Gastrocnemius medialis (tissue), 4 donors: ENCODE measurements around the gene METTL5. TPM values are rescaled to one million over a fixed set of nuclear protein-coding genes. Genes with fewer than 3 reads are reported as not detected.

Experiments
- ATAC-seq, 2 donors: fragments of 150-250 bp; one replicate each; pipeline ENCODE4 v1.9.1; 2016
- DNase-seq, 2 donors: peaks; one replicate each; pipeline ENCODE4 v3.0.0-alpha.2; 2019
- H3K27ac ChIP-seq, 4 donors: fragments of 200-600 bp; sonication (generic); 1 replicate in 1 of 4; 2 replicates in 3 of 4; pipeline ENCODE4 v1.5.1; 2016 to 2018; ENCODE audit warnings: mild to moderate bottlenecking in 2 of 4, moderate library complexity in 1 of 4
- H3K27me3 ChIP-seq, 3 donors: fragments of 200-600 bp; sonication (generic) in 2 of 3; 1 replicate in 1 of 3; 2 replicates in 2 of 3; pipeline versions ENCODE4 v1.5.1 to v1.6.0; 2016 to 2019; ENCODE audit warnings: mild to moderate bottlenecking in 1 of 3, moderate library complexity in 1 of 3
- H3K36me3 ChIP-seq, 2 donors: fragments of 200-600 bp; sonication (generic) in 1 of 2; one replicate each; pipeline ENCODE4 v1.5.1; 2017 to 2018
- H3K4me1 ChIP-seq, 2 donors: fragments of 200-600 bp; sonication (generic) in 1 of 2; one replicate each; pipeline ENCODE4 v1.5.1; 2016 to 2017; ENCODE audit warnings: mild to moderate bottlenecking in 2 of 2
- H3K4me3 ChIP-seq, 4 donors: fragments of 200-600 bp; sonication (generic) in 3 of 4; 1 replicate in 1 of 4; 2 replicates in 3 of 4; pipeline ENCODE4 v1.5.1; 2016 to 2019; ENCODE audit warnings: mild to moderate bottlenecking in 2 of 4
- H3K9me3 ChIP-seq, 3 donors: fragments of 200-600 bp; sonication (generic) in 2 of 3; 1 replicate in 1 of 3; 2 replicates in 2 of 3; pipeline ENCODE4 v1.5.1; 2016 to 2019
- POLR2A ChIP-seq, 2 donors: fragments of 450-650 bp; IDR thresholded peaks; one replicate each; pipeline ENCODE4 v1.6.1; 2017; ENCODE audit warnings: antibody characterized with exemption in 2 of 2, mild to moderate bottlenecking in 2 of 2, moderate library complexity in 2 of 2
- in situ Hi-C, 4 donors: fragments of 200-750 bp; cut with MboI; loops; one replicate each; pipeline versions ENCODE4 v1.15.0 to v1.8.0; 2017; ENCODE audit warnings: low sequenced_read_pairs in 4 of 4
- intact Hi-C: fragments of 100-400 bp; cut with DNase I; formaldehyde crosslinking; loops from one replicate; pipeline ENCODE4 v1.15.1; 2023; ENCODE audit warnings: low total_unique reads
- total RNA-seq, 4 donors: library from RNA; depleted of rRNA; stranded (reverse); fragments of >200 nt; gene quantifications; one replicate each; pipeline versions ENCODE4 v1.1.0 to v1.2.3, GENCODE V29; 2016
- TF ChIP-seq, protein P1 (sequence below), 5 experiments: fragments of 450-650 bp in 3 of 5; fragments of 200-600 bp in 2 of 5; sonication (generic) in 2 of 5; IDR thresholded peaks in 4 of 5; conservative IDR thresholded peaks in 1 of 5; 1 replicate in 4 of 5; 2 replicates in 1 of 5; pipeline ENCODE4 v1.5.1; 2016 to 2019; ENCODE audit warnings: antibody characterized with exemption in 5 of 5, mild to moderate bottlenecking in 3 of 5, moderate library complexity in 3 of 5

The METTL5 gene
- total RNA-seq, 4 donors from 2014 or later = 24.8 to 63.7 (median 40.9) TPM

- Histone ChIP-seq H3K27me3 (no peaks in the 10 kb centered on the region), H3K9me3 (no peaks in the 10 kb centered on the region), H3K36me3 (peaks cover 0 to 57% of the 10 kb centered on the region in 2 donors), H3K4me1 (peaks cover 0 to 8% of the 10 kb centered on the region in 2 donors), H3K4me3 (no peak overlapping the region), H3K27ac (no peak overlapping the region)
- ATAC-seq (no peak), DNase-seq (no peak)
- no peak for TF ChIP-seq POLR2A (IDR thresholded peaks at IDR 0.05)
- TF ChIP-seq, protein P1, sequence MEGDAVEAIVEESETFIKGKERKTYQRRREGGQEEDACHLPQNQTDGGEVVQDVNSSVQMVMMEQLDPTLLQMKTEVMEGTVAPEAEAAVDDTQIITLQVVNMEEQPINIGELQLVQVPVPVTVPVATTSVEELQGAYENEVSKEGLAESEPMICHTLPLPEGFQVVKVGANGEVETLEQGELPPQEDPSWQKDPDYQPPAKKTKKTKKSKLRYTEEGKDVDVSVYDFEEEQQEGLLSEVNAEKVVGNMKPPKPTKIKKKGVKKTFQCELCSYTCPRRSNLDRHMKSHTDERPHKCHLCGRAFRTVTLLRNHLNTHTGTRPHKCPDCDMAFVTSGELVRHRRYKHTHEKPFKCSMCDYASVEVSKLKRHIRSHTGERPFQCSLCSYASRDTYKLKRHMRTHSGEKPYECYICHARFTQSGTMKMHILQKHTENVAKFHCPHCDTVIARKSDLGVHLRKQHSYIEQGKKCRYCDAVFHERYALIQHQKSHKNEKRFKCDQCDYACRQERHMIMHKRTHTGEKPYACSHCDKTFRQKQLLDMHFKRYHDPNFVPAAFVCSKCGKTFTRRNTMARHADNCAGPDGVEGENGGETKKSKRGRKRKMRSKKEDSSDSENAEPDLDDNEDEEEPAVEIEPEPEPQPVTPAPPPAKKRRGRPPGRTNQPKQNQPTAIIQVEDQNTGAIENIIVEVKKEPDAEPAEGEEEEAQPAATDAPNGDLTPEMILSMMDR (IDR thresholded peaks at IDR 0.05 in 4 of 5, conservative IDR thresholded peaks at IDR 0.05 in 1 of 5) = no peak
- in situ Hi-C loops = no loop called here
- intact Hi-C loops = no loop called here
These were observed 8.9 kb downstream of the METTL5 start for GRCh38 chr2:169815849-169816248.

DNA sequence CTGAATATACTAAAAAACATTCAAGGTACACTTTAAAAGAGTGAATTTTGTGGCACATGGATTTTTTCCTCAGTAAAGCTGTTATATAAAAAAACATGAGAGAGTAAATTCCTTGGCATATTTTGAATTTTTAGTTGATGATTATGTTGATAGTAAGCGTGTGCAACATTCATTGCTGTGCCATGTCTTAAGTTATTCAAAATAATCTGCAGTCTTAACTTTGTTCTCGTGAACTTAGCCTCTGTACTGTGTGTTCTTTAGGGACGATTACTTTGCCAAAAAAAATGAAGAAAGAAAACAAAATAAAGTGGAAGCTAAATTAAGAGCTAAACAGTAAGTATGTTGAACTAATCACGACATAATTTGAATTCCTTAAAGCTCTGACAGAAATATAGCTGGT lies 16.5 kb downstream of the METTL5 start:
- peaks cover 3 to 75% of the 10 kb centered on the region in 2 donors for H3K36me3 ChIP-seq
- H3K27ac ChIP-seq = no peak overlapping the region
- no peaks in the 10 kb centered on the region for H3K27me3 ChIP-seq
- TF ChIP-seq, protein P1 (IDR thresholded peaks at IDR 0.05 in 4 of 5, conservative IDR thresholded peaks at IDR 0.05 in 1 of 5) = no peak
- no peak for TF ChIP-seq POLR2A (IDR thresholded peaks at IDR 0.05)
- intact Hi-C loops = no loop called here
- DNase-seq = no peak
- in situ Hi-C loops = no loop called here
- ATAC-seq = no peak
- no peaks in the 10 kb centered on the region for H3K9me3 ChIP-seq
- H3K4me1 ChIP-seq = no peaks in the 10 kb centered on the region
- no peak overlapping the region for H3K4me3 ChIP-seq

DNA sequence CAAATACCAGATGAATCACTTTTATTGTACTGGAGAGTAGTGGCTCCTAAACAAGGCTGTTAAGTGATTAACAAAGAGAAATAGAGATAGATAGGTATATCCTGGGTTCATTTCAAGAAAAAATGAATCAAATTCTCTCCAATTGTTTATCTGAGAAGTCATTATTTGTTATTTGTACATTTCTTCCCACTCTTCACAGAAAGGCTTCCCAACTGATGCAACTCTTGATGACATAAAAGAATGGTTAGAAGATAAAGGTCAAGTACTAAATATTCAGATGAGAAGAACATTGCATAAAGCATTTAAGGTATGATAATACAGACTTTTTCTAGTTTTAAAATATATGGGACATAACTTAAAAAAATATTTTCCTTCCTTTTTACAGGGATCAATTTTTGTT lies 18.1 kb downstream of the METTL5 start:
- Histone ChIP-seq H3K4me3 (no peak overlapping the region), H3K27ac (no peak overlapping the region), H3K27me3 (no peaks in the 10 kb centered on the region), H3K36me3 (peaks cover 3 to 76% of the 10 kb centered on the region in 2 donors), H3K9me3 (no peaks in the 10 kb centered on the region), H3K4me1 (no peaks in the 10 kb centered on the region)
- intact Hi-C loops (no loop called here), in situ Hi-C loops (no loop called here)
- ATAC-seq (no peak), DNase-seq (no peak)
- no peak for TF ChIP-seq POLR2A (IDR thresholded peaks at IDR 0.05)
- TF ChIP-seq, protein P1 (IDR thresholded peaks at IDR 0.05 in 4 of 5, conservative IDR thresholded peaks at IDR 0.05 in 1 of 5) = no peak

GRCh38 chr2:169803480-169803879 lies 21.2 kb downstream of the METTL5 start:
- no peak for TF ChIP-seq POLR2A (IDR thresholded peaks at IDR 0.05)
- TF ChIP-seq, protein P1 (IDR thresholded peaks at IDR 0.05 in 4 of 5, conservative IDR thresholded peaks at IDR 0.05 in 1 of 5) = no peak
- no peak for ATAC-seq
- intact Hi-C loops = no loop called here
- H3K4me1 ChIP-seq = peaks cover 7 to 16% of the 10 kb centered on the region in 2 donors
- H3K27ac ChIP-seq = no peak overlapping the region
- in situ Hi-C loops = no loop called here
- no peak overlapping the region for H3K4me3 ChIP-seq
- peaks cover 0 to 56% of the 10 kb centered on the region in 2 donors for H3K36me3 ChIP-seq
- DNase-seq = no peak
- no peaks in the 10 kb centered on the region for H3K9me3 ChIP-seq
- no peaks in the 10 kb centered on the region for H3K27me3 ChIP-seq
